ENCODE data around the gene NUMBL. TPM values are rescaled to one million over a fixed set of nuclear protein-coding genes. Genes with fewer than 3 reads are reported as not detected.

NUMBL gene
- total RNA-seq, 4 donors from 2014 or later = 28.2 to 51.7 (median 41.5) TPM

- WGBS = 92% methylated on average over 5 of the region's 5 CpGs
- H3K4me3 ChIP-seq = no peak overlapping the region
- intact Hi-C loops (cut with DNase I) = no loop called here
- no peak overlapping the region for H3K27ac ChIP-seq (replicated peaks in 1 of 4)
- no peaks in the 10 kb centered on the region for H3K9me3 ChIP-seq
- peaks cover 13 to 22% (median 17%) of the 10 kb centered on the region in 4 donors for H3K4me1 ChIP-seq
- peaks cover 10 to 86% (median 66%) of the 10 kb centered on the region in 4 donors for H3K36me3 ChIP-seq
- no peak for TF ChIP-seq EP300 (IDR thresholded peaks at IDR 0.05)
- no peak for TF ChIP-seq POLR2AphosphoS5 (IDR thresholded peaks at IDR 0.05)
- no peak for TF ChIP-seq CTCF (IDR thresholded peaks at IDR 0.05)
- TF ChIP-seq POLR2A (IDR thresholded peaks at IDR 0.05; ENCODE audit: low read depth) = no peak
- no peak for DNase-seq (ENCODE audit: extremely low spot score)
- H3K27me3 ChIP-seq = no peaks in the 10 kb centered on the region
These were observed 19.4 kb upstream of the NUMBL start for GRCh38 chr19:40709817-40710216.

DNA sequence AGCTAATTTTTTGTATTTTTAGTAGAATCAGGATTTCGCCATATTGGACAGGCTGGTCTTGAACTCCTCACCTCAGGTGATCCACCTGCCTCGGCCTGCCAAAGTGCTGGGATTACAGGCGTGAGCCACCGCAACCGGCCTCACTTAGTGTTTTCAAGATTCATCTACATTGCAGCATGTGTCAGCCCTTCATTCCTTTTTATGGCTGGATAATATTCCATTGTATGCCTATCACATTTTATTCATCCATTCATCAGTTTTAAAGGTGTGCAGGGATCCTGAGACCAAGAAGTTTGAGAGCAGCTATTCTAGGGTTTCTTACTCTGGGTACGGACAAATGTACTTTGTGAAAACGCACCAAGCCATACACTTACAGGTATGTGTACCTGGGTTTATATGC, 17.2 kb upstream of the NUMBL start:
- H3K27me3 ChIP-seq = no peaks in the 10 kb centered on the region
- TF ChIP-seq POLR2AphosphoS5 (IDR thresholded peaks at IDR 0.05) (no peak), POLR2A (IDR thresholded peaks at IDR 0.05; ENCODE audit: low read depth) (no peak), CTCF (IDR thresholded peaks at IDR 0.05) (no peak), EP300 (IDR thresholded peaks at IDR 0.05) (no peak)
- peaks cover 7 to 12% (median 11%) of the 10 kb centered on the region in 4 donors for H3K4me1 ChIP-seq
- no peaks in the 10 kb centered on the region for H3K9me3 ChIP-seq
- H3K27ac ChIP-seq (replicated peaks in 1 of 4) = no peak overlapping the region
- H3K4me3 ChIP-seq = no peak overlapping the region
- DNase-seq (ENCODE audit: extremely low spot score) = no peak
- 96% methylated on average over 7 of the region's 7 CpGs for WGBS
- intact Hi-C loops (cut with DNase I) = no loop called here
- peaks cover 19 to 98% (median 79%) of the 10 kb centered on the region in 4 donors for H3K36me3 ChIP-seq

- Histone ChIP-seq H3K9me3 (no peaks in the 10 kb centered on the region), H3K27ac (replicated peaks in 1 of 4) (no peak overlapping the region), H3K4me3 (no peak overlapping the region), H3K4me1 (peaks cover 12 to 18% (median 13%) of the 10 kb centered on the region in 4 donors), H3K27me3 (no peaks in the 10 kb centered on the region), H3K36me3 (peaks cover 27 to 98% (median 81%) of the 10 kb centered on the region in 4 donors)
- no peak for TF ChIP-seq POLR2AphosphoS5 (IDR thresholded peaks at IDR 0.05)
- no peak for TF ChIP-seq CTCF (IDR thresholded peaks at IDR 0.05)
- no peak for TF ChIP-seq POLR2A (IDR thresholded peaks at IDR 0.05; ENCODE audit: low read depth)
- no peak for TF ChIP-seq EP300 (IDR thresholded peaks at IDR 0.05)
- 84% methylated on average over 7 of the region's 7 CpGs for WGBS
- no peak for DNase-seq (ENCODE audit: extremely low spot score)
- intact Hi-C loops (cut with DNase I) = no loop called here
These were observed 15.6 kb upstream of the NUMBL start for GRCh38 chr19:40705950-40706619.

DNA sequence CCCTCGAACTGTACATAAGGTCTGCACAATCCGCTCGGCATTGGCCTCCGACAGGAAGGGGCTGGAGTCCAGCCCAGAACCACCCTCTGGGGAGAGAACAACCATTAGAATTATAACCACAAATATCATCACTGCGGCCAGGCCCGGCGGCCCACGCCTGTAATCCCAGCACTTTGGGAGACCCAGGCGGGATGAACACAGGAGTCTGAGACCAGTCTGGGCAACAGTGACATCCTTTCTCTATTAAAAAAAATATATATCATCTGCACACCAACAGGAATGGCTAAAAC, 14.9 kb upstream of the NUMBL start:
- no peak for DNase-seq (ENCODE audit: extremely low spot score)
- peaks cover 12 to 18% (median 13%) of the 10 kb centered on the region in 4 donors for H3K4me1 ChIP-seq
- H3K4me3 ChIP-seq = no peak overlapping the region
- TF ChIP-seq POLR2A (IDR thresholded peaks at IDR 0.05; ENCODE audit: low read depth) = no peak
- H3K9me3 ChIP-seq = no peaks in the 10 kb centered on the region
- no peak overlapping the region for H3K27ac ChIP-seq (replicated peaks in 1 of 4)
- intact Hi-C loops (cut with DNase I) = no loop called here
- H3K36me3 ChIP-seq = peaks cover 27 to 97% (median 79%) of the 10 kb centered on the region in 4 donors
- 95% methylated on average over 9 of the region's 9 CpGs for WGBS
- H3K27me3 ChIP-seq = no peaks in the 10 kb centered on the region

DNA sequence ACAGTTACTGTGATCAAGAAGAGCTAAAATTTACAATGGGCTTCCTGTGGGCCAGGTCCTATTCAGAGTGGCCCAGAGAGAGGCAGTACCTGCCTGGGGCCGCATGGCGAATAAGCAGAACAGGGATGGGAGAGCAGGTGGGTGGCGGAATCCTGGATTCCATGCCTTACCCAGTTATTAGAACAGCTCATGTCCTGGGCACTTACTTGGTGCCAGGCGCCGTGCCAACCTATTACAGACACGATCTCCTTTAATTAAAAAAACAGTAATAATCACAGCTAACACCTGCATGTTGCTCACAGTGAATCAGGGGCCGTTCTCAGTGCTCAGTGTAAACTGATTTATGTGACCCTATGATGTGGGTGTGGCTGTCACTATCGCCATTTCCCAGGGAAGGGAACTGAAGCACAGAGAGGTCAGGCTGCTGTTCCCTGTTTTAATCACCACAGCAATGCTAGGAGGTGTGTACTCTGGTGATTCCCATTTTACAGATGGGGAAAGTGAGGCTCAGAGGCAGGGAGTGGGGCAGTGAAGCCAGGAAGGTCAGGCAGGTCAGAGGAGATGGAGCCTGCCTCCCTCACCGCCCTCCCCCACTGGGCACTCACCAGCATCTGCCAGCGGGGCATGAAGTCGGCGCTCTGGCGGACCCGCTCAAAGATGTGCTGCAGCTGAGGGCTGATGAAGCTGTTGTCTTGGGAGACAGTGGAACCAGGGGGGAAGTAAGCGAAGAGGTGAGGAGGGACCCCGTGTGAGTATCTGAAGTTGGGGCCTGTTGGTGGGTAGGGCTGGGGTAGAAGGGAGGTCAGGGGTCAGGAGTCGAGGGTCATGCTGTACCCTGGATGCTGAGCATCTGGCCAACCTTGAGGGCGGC, 14.3 kb upstream of the NUMBL start:
- peak overlapping the region in 1 of 4 donors; percentile 13 for H3K27ac ChIP-seq (replicated peaks in 1 of 4)
- 87% methylated on average over 18 of the region's 18 CpGs for WGBS
- H3K9me3 ChIP-seq = no peaks in the 10 kb centered on the region
- no peak for TF ChIP-seq CTCF (IDR thresholded peaks at IDR 0.05)
- no peak for TF ChIP-seq POLR2A (IDR thresholded peaks at IDR 0.05; ENCODE audit: low read depth)
- TF ChIP-seq EP300 (IDR thresholded peaks at IDR 0.05) = no peak
- TF ChIP-seq POLR2AphosphoS5 (IDR thresholded peaks at IDR 0.05) = no peak
- peaks cover 12 to 18% (median 13%) of the 10 kb centered on the region in 4 donors for H3K4me1 ChIP-seq
- H3K4me3 ChIP-seq = no peak overlapping the region
- H3K27me3 ChIP-seq = no peaks in the 10 kb centered on the region
- H3K36me3 ChIP-seq = peaks cover 23 to 97% (median 80%) of the 10 kb centered on the region in 4 donors
- no peak for DNase-seq (ENCODE audit: extremely low spot score)
- intact Hi-C loops (cut with DNase I) = no loop called here

Data from esophagus muscularis mucosa (tissue), 4 donors.